Duodenal mucosa (tissue), 2 donors: ENCODE data around the gene GPR17.

Source experiments
- H3K27ac ChIP-seq: one replicate; pipeline ENCODE4 v1.7.0; 2013; ENCODE audit warnings: low read depth, low read length
- H3K27me3 ChIP-seq, 2 donors: one replicate each; pipeline ENCODE4 v1.7.0; 2013; ENCODE audit warnings: low read length in 2 of 2, control low read depth in 1 of 2; ENCODE audit not compliant: insufficient read depth in 2 of 2, control insufficient read depth in 1 of 2
- H3K36me3 ChIP-seq, 2 donors: one replicate each; pipeline ENCODE4 v1.7.0; 2013; ENCODE audit warnings: low read length in 2 of 2, control low read depth in 1 of 2; ENCODE audit not compliant: insufficient read depth in 2 of 2, control insufficient read depth in 1 of 2
- H3K4me1 ChIP-seq, 2 donors: one replicate each; pipeline ENCODE4 v1.7.0; 2013; ENCODE audit warnings: low read length in 2 of 2, control low read depth in 1 of 2; ENCODE audit not compliant: insufficient read depth in 2 of 2, control insufficient read depth in 1 of 2
- H3K4me3 ChIP-seq, 2 donors: one replicate each; pipeline ENCODE4 v1.7.0; 2013; ENCODE audit warnings: low read length in 2 of 2, low read depth in 1 of 2
- H3K9ac ChIP-seq, 2 donors: one replicate each; pipeline ENCODE4 v1.7.0; 2013; ENCODE audit warnings: low read length in 2 of 2, low read depth in 1 of 2
- H3K9me3 ChIP-seq, 2 donors: one replicate each; pipeline ENCODE4 v1.7.0; 2013; ENCODE audit warnings: low read length in 2 of 2, control low read depth in 1 of 2; ENCODE audit not compliant: control insufficient read depth in 1 of 2

The GPR17 gene, protein sequence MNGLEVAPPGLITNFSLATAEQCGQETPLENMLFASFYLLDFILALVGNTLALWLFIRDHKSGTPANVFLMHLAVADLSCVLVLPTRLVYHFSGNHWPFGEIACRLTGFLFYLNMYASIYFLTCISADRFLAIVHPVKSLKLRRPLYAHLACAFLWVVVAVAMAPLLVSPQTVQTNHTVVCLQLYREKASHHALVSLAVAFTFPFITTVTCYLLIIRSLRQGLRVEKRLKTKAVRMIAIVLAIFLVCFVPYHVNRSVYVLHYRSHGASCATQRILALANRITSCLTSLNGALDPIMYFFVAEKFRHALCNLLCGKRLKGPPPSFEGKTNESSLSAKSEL

GRCh38 chr2:127645395-127646291 lies at the start of gene GPR17:
Gene GPR17, plus strand, starts transcription at chr2:127646153. Its CDS starts 4,583 bp downstream, at chr2:127650736.
- Histone ChIP-seq H3K4me3 (no peak within 1 kb of the TSS), H3K27me3 (no peaks in the 10 kb centered on the region), H3K9ac (no peak within 1 kb of the TSS), H3K27ac (no peak within 1 kb of the TSS), H3K4me1 (peaks cover 3 to 8% of the 10 kb centered on the region in 2 donors), H3K9me3 (no peaks in the 10 kb centered on the region), H3K36me3 (no peaks in the 10 kb centered on the region)

- Histone ChIP-seq H3K4me1 (no peaks in the 10 kb centered on the region), H3K36me3 (peaks cover 5 to 32% of the 10 kb centered on the region in 2 donors), H3K9ac (no peak overlapping the region), H3K27ac (no peak overlapping the region), H3K9me3 (no peaks in the 10 kb centered on the region), H3K27me3 (no peaks in the 10 kb centered on the region), H3K4me3 (no peak overlapping the region)
Measured at GRCh38 chr2:127596311-127597045, 49.5 kb upstream of the GPR17 start.

GRCh38 chr2:127597046-127597983 lies 48.6 kb upstream of the GPR17 start:
- H3K27ac ChIP-seq: no peak overlapping the region
- no peaks in the 10 kb centered on the region for H3K9me3 ChIP-seq
- H3K4me1 ChIP-seq: no peaks in the 10 kb centered on the region
- no peak overlapping the region for H3K9ac ChIP-seq
- H3K27me3 ChIP-seq: no peaks in the 10 kb centered on the region
- H3K36me3 ChIP-seq: peaks cover 8 to 32% of the 10 kb centered on the region in 2 donors
- no peak overlapping the region for H3K4me3 ChIP-seq

GRCh38 chr2:127597984-127598380 lies 48.0 kb upstream of the GPR17 start:
- H3K4me1 ChIP-seq: no peaks in the 10 kb centered on the region
- no peak overlapping the region for H3K27ac ChIP-seq
- no peak overlapping the region for H3K9ac ChIP-seq
- H3K36me3 ChIP-seq: peaks cover 10 to 32% of the 10 kb centered on the region in 2 donors
- no peaks in the 10 kb centered on the region for H3K27me3 ChIP-seq
- H3K4me3 ChIP-seq: no peak overlapping the region
- no peaks in the 10 kb centered on the region for H3K9me3 ChIP-seq

DNA sequence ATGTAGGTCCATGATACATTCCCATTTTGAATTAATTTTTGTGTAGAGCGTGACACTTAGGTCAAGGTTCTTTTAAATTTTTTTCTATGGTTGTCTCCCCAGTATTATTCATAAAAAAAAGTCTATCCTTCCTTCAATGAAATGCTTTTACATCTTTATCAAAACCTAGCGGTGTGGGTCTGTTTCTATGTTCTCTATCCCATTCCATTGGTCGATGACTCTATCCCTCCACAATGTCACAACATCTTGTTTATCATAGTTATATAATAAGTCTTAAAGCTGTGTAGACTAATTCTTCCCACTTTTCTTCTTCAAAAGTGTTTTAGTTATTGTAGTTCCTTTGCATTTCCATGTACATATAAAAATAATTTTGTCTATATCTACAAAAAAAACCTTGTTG lies 47.2 kb upstream of the GPR17 start:
- Histone ChIP-seq H3K27ac (no peak overlapping the region), H3K36me3 (peaks cover 10 to 28% of the 10 kb centered on the region in 2 donors), H3K9ac (no peak overlapping the region), H3K4me3 (no peak overlapping the region), H3K9me3 (no peaks in the 10 kb centered on the region), H3K4me1 (no peaks in the 10 kb centered on the region), H3K27me3 (no peaks in the 10 kb centered on the region)

DNA sequence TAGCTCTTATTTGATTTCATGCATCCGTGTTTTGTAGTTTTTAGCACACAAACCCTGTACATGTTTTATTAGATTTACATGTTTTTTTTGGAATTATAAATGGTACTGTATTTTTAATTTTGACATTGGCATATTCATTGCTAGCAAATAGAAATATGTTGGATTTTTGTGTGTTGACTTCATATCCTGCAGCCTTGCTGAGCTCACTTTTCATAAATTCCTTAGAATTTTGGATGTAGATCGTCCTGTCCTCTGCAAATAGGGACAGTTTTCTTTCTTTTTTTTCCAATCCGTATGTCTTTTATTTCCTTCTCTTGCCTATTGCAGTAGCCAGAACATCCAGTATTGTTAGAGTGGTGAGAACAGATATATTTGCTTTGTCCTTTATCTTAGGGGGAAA lies 46.7 kb upstream of the GPR17 start:
- no peaks in the 10 kb centered on the region for H3K27me3 ChIP-seq
- no peaks in the 10 kb centered on the region for H3K9me3 ChIP-seq
- no peak overlapping the region for H3K9ac ChIP-seq
- no peak overlapping the region for H3K27ac ChIP-seq
- H3K36me3 ChIP-seq: peaks cover 10 to 26% of the 10 kb centered on the region in 2 donors
- no peak overlapping the region for H3K4me3 ChIP-seq
- H3K4me1 ChIP-seq: no peaks in the 10 kb centered on the region

DNA sequence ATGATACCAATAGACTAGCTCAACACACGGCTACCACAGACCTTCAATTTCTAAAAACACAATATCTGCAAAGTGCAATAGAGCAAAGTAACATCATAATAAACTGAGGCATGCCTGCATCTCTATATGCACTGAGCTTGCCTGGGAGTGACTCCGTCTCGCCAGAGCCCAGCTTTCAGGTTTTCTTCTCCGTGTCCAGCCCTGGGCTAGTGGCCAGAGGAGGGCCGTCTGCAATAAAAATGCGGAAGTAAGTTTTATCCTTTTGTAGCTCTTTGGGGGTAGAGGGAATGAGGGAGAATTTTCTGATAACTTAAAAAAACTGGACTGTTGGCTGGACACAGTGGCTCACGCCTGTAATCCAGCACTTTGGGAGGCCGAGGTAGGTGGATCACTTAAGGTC lies 41.0 kb upstream of the GPR17 start:
- Histone ChIP-seq H3K27ac (no peak overlapping the region), H3K9ac (no peak overlapping the region), H3K4me3 (no peak overlapping the region), H3K27me3 (no peaks in the 10 kb centered on the region), H3K9me3 (no peaks in the 10 kb centered on the region), H3K36me3 (peaks cover 27 to 63% of the 10 kb centered on the region in 2 donors), H3K4me1 (no peaks in the 10 kb centered on the region)

- H3K9ac ChIP-seq: no peak overlapping the region
- no peak overlapping the region for H3K27ac ChIP-seq
- H3K36me3 ChIP-seq: peaks cover 31 to 70% of the 10 kb centered on the region in 2 donors
- H3K27me3 ChIP-seq: no peaks in the 10 kb centered on the region
- H3K9me3 ChIP-seq: no peaks in the 10 kb centered on the region
- H3K4me3 ChIP-seq: no peak overlapping the region
- H3K4me1 ChIP-seq: no peaks in the 10 kb centered on the region
Measured at GRCh38 chr2:127605691-127606263, 40.2 kb upstream of the GPR17 start.
